Endothelial cell (in vitro differentiated cells): ENCODE data around the gene RNF6. TPM values are rescaled to one million over a fixed set of nuclear protein-coding genes. Genes with fewer than 3 reads are reported as not detected.

Source experiments
- DNase-seq: peaks from one replicate; pipeline ENCODE4 v3.0.0; 2021; ENCODE audit warnings: low spot score
- H3K27ac Mint-ChIP-seq: one replicate; pipeline ENCODE4 v1.8.0; 2021; ENCODE audit warnings: mixed read lengths, inconsistent platforms; ENCODE audit not compliant: unreplicated experiment
- H3K27me3 Mint-ChIP-seq: one replicate; pipeline ENCODE4 v1.8.0; 2021; ENCODE audit warnings: mild to moderate bottlenecking, moderate library complexity, mixed read lengths, inconsistent platforms; ENCODE audit not compliant: unreplicated experiment
- H3K36me3 Mint-ChIP-seq: one replicate; pipeline ENCODE4 v1.8.0; 2021; ENCODE audit warnings: mild to moderate bottlenecking, low read depth, mixed read lengths, inconsistent platforms; ENCODE audit not compliant: unreplicated experiment
- H3K4me1 Mint-ChIP-seq: one replicate; pipeline ENCODE4 v1.8.0; 2021; ENCODE audit warnings: mild to moderate bottlenecking, mixed read lengths, inconsistent platforms; ENCODE audit not compliant: unreplicated experiment
- H3K4me3 Mint-ChIP-seq: one replicate; pipeline ENCODE4 v1.8.0; 2021; ENCODE audit warnings: mild to moderate bottlenecking, mixed read lengths, inconsistent platforms; ENCODE audit not compliant: unreplicated experiment
- H3K9me3 Mint-ChIP-seq: one replicate; pipeline ENCODE4 v1.8.0; 2021; ENCODE audit warnings: mixed read lengths, inconsistent platforms; ENCODE audit not compliant: unreplicated experiment
- total RNA-seq: library from RNA; stranded (reverse); fragmentation: NEBNext Ultra II Directional; extraction: Animal tissue kit (Norgen Biotek cat#: 25700); gene quantifications from one replicate; pipeline ENCODE4 v1.2.1, GENCODE V29; 2021; ENCODE audit not compliant: unreplicated experiment
- TF ChIP-seq, protein P1 (sequence below): fragments of 200-600 bp; sonication (generic); IDR thresholded peaks from one replicate; pipeline ENCODE4 v1.5.0; 2021; ENCODE audit warnings: antibody characterized with exemption; ENCODE audit not compliant: unreplicated experiment

Gene RNF6
- total RNA-seq, 1 donor from 2014 or later, result 20.2 TPM

DNA sequence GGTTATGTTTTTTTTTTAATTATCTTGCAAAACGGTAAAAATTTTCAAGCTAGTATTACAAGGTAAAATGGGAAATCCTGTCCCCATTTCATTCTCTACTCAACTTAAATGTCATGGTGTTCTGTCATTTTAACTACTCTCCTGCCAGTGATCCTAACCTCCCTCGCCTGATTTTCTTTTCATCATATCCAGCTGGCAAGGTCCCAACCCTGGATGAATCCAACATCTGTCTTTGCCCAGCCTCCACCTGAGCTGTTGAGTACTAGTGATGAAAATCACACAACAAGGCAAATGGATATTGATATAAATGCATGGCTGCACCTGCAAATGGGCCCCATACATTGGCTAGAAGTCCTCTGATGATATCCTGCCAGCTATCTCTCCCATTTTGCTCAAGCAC is 24.9 kb upstream of the RNF6 start:
- Mint-ChIP-seq H3K4me1 (peaks cover 6% of the 10 kb centered on the region), H3K27me3 (peaks cover 1% of the 10 kb centered on the region), H3K4me3 (no peak overlapping the region), H3K27ac (no peak overlapping the region), H3K9me3 (no peaks in the 10 kb centered on the region), H3K36me3 (no peaks in the 10 kb centered on the region)
- TF ChIP-seq, protein P1, sequence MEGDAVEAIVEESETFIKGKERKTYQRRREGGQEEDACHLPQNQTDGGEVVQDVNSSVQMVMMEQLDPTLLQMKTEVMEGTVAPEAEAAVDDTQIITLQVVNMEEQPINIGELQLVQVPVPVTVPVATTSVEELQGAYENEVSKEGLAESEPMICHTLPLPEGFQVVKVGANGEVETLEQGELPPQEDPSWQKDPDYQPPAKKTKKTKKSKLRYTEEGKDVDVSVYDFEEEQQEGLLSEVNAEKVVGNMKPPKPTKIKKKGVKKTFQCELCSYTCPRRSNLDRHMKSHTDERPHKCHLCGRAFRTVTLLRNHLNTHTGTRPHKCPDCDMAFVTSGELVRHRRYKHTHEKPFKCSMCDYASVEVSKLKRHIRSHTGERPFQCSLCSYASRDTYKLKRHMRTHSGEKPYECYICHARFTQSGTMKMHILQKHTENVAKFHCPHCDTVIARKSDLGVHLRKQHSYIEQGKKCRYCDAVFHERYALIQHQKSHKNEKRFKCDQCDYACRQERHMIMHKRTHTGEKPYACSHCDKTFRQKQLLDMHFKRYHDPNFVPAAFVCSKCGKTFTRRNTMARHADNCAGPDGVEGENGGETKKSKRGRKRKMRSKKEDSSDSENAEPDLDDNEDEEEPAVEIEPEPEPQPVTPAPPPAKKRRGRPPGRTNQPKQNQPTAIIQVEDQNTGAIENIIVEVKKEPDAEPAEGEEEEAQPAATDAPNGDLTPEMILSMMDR, result no peak
- DNase-seq, result no peak

DNA sequence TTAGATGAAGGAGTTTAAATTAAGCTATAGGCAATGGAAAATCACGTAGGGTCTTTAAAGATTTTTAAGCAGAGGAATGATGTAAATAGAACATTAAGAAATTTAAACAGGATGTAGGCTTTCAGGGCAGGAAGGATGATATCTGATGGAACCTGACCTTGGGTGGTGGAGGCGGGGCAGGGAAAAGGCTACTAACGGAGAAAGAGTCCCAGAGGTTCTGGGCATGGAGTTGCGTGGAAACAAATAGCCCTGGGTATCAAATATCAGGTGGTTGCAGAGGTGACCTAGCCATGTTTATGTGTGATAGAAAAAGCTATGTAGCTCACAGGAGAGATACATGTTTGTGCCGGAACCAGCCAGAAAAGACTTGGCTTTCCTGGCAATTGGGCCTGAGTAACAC is 24.0 kb upstream of the RNF6 start:
- Mint-ChIP-seq H3K27me3 (no peaks in the 10 kb centered on the region), H3K36me3 (no peaks in the 10 kb centered on the region), H3K4me3 (no peak overlapping the region), H3K4me1 (peaks cover 6% of the 10 kb centered on the region), H3K27ac (no peak overlapping the region), H3K9me3 (no peaks in the 10 kb centered on the region)
- TF ChIP-seq, protein P1, result no peak
- no peak for DNase-seq

- peaks cover 6% of the 10 kb centered on the region for H3K4me1 Mint-ChIP-seq
- H3K4me3 Mint-ChIP-seq, result no peak overlapping the region
- TF ChIP-seq, protein P1, result no peak
- H3K27me3 Mint-ChIP-seq, result peaks cover 2% of the 10 kb centered on the region
- H3K27ac Mint-ChIP-seq, result no peak overlapping the region
- no peaks in the 10 kb centered on the region for H3K9me3 Mint-ChIP-seq
- no peaks in the 10 kb centered on the region for H3K36me3 Mint-ChIP-seq
- DNase-seq, result no peak
Measured at GRCh38 chr13:26236296-26236695, 14.2 kb upstream of the RNF6 start.

GRCh38 chr13:26230703-26231102 is 8.6 kb upstream of the RNF6 start:
- H3K36me3 Mint-ChIP-seq, result no peaks in the 10 kb centered on the region
- no peaks in the 10 kb centered on the region for H3K27me3 Mint-ChIP-seq
- peaks cover 15% of the 10 kb centered on the region for H3K4me1 Mint-ChIP-seq
- TF ChIP-seq, protein P1, result no peak
- H3K9me3 Mint-ChIP-seq, result no peaks in the 10 kb centered on the region
- no peak overlapping the region for H3K4me3 Mint-ChIP-seq
- no peak overlapping the region for H3K27ac Mint-ChIP-seq
- no peak for DNase-seq

GRCh38 chr13:26229080-26229615 is 7.0 kb upstream of the RNF6 start:
- no peaks in the 10 kb centered on the region for H3K36me3 Mint-ChIP-seq
- H3K4me1 Mint-ChIP-seq, result peaks cover 15% of the 10 kb centered on the region
- no peak overlapping the region for H3K27ac Mint-ChIP-seq
- no peaks in the 10 kb centered on the region for H3K27me3 Mint-ChIP-seq
- DNase-seq, result no peak
- no peaks in the 10 kb centered on the region for H3K9me3 Mint-ChIP-seq
- TF ChIP-seq, protein P1, result no peak
- H3K4me3 Mint-ChIP-seq, result no peak overlapping the region
